GM23338 (cell line): ENCODE measurements around the gene FKBP1A. TPM values are rescaled to one million over a fixed set of nuclear protein-coding genes. Genes with fewer than 3 reads are reported as not detected.

ENCODE experiments used
- ATAC-seq: fragments of 200-7000 bp; cut with Tn5 transposase; 3 replicates; pipeline ENCODE4 v1.9.1; 2020
- DNase-seq: peaks from one replicate; pipeline ENCODE4 v3.0.0-alpha.2; 2015; ENCODE audit warnings: low spot score
- H2AFZ ChIP-seq: fragments of 200-600 bp; sonication (generic); 2 replicates; pipeline ENCODE4 v1.8.0; 2016; ENCODE audit warnings: antibody characterized with exemption, mild to moderate bottlenecking, moderate library complexity
- H3F3A ChIP-seq: fragments of 200-600 bp; sonication (generic); replicated peaks from 2 replicates; pipeline ENCODE4 v1.8.0; 2017; ENCODE audit warnings: antibody characterized with exemption, mixed run types, low read depth
- H3K27ac ChIP-seq: fragments of 200-600 bp; sonication (generic); 2 replicates; pipeline ENCODE4 v1.6.1; 2016; ENCODE audit warnings: low read depth
- H3K27me3 ChIP-seq: fragments of 200-600 bp; sonication (generic); 2 replicates; pipeline ENCODE4 v1.8.0; 2016; ENCODE audit warnings: mild to moderate bottlenecking, mixed run types, moderate library complexity; ENCODE audit not compliant: insufficient read depth
- H3K36me3 ChIP-seq: fragments of 200-600 bp; sonication (generic); 2 replicates; pipeline ENCODE4 v1.8.0; 2016; ENCODE audit warnings: mild to moderate bottlenecking; ENCODE audit not compliant: insufficient read depth
- H3K4me1 ChIP-seq: fragments of 200-600 bp; sonication (generic); 2 replicates; pipeline ENCODE4 v1.8.0; 2016; ENCODE audit warnings: mild to moderate bottlenecking, moderate library complexity; ENCODE audit not compliant: insufficient read depth
- H3K4me2 ChIP-seq: fragments of 200-600 bp; sonication (generic); 2 replicates; pipeline ENCODE4 v1.7.1; 2017; ENCODE audit warnings: mixed run types
- H3K4me3 ChIP-seq: fragments of 200-600 bp; sonication (generic); 2 replicates; pipeline ENCODE4 v1.6.1; 2016; ENCODE audit warnings: mixed run types
- H3K79me2 ChIP-seq: fragments of 200-600 bp; sonication (generic); replicated peaks from 2 replicates; pipeline ENCODE4 v1.8.0; 2017; ENCODE audit warnings: mild to moderate bottlenecking; ENCODE audit not compliant: insufficient read depth
- H3K9me2 ChIP-seq: fragments of 200-600 bp; sonication (generic); 2 replicates; pipeline ENCODE4 v1.8.0; 2017; ENCODE audit not compliant: insufficient read depth
- H4K20me1 ChIP-seq: fragments of 200-600 bp; sonication (generic); replicated peaks from 2 replicates; pipeline ENCODE4 v1.8.0; 2017; ENCODE audit warnings: mild to moderate bottlenecking; ENCODE audit not compliant: insufficient read depth
- H3K27ac Mint-ChIP-seq: 2 replicates; pipeline ENCODE4 v1.8.0; 2020; ENCODE audit warnings: inconsistent platforms, mild to moderate bottlenecking, moderate library complexity, mixed read lengths
- H3K27me3 Mint-ChIP-seq: 3 replicates; pipeline ENCODE4 v1.8.0; 2022; ENCODE audit warnings: low read depth, mild to moderate bottlenecking, moderate library complexity, mixed read lengths, inconsistent platforms; ENCODE audit not compliant: insufficient read depth, poor library complexity
- H3K36me3 Mint-ChIP-seq: 3 replicates; pipeline ENCODE4 v1.8.0; 2021; ENCODE audit warnings: low read depth, mild to moderate bottlenecking, inconsistent platforms, moderate library complexity, mixed read lengths
- H3K4me1 Mint-ChIP-seq: 3 replicates; pipeline ENCODE4 v1.8.0; 2020; ENCODE audit warnings: mild to moderate bottlenecking, inconsistent platforms, mixed read lengths
- H3K4me3 Mint-ChIP-seq: 3 replicates; pipeline ENCODE4 v1.8.0; 2021; ENCODE audit warnings: moderate library complexity, mild to moderate bottlenecking, inconsistent platforms, mixed read lengths
- H3K9me3 Mint-ChIP-seq: 3 replicates; pipeline ENCODE4 v1.8.0; 2020; ENCODE audit warnings: moderate library complexity, mild to moderate bottlenecking, inconsistent platforms, mixed read lengths
- CREB1 ChIP-seq: fragments of 250-450 bp; sonication (Bioruptor Pico); IDR thresholded peaks from 2 replicates; pipeline ENCODE4 v1.5.0; 2020; ENCODE audit warnings: low read depth, mild to moderate bottlenecking, moderate library complexity
- CTCF ChIP-seq, 2 experiments: fragments of 200-600 bp in 1 of 2; sonication (generic) in 1 of 2; conservative IDR thresholded peaks; 2 replicates each; pipeline versions ENCODE4 v1.5.1 to v1.6.1; 2016 to 2017; ENCODE audit warnings: antibody characterized with exemption in 2 of 2, low read depth in 2 of 2, mild to moderate bottlenecking in 2 of 2, moderate library complexity in 1 of 2
- ETS1 ChIP-seq: IDR thresholded peaks from 2 replicates; pipeline ENCODE4 v1.6.1; 2016; ENCODE audit warnings: antibody characterized with exemption
- EZH2phosphoT487 ChIP-seq: fragments of 200-600 bp; sonication (generic); IDR thresholded peaks from one replicate; pipeline ENCODE4 v1.8.1; 2018; ENCODE audit warnings: antibody characterized with exemption; ENCODE audit not compliant: unreplicated experiment
- POLR2AphosphoS5 ChIP-seq: IDR thresholded peaks from 2 replicates; pipeline ENCODE4 v1.6.1; 2016; ENCODE audit warnings: antibody characterized with exemption, low read depth
- REST ChIP-seq: IDR thresholded peaks from one replicate; pipeline ENCODE4 v1.6.1; 2018; ENCODE audit warnings: antibody characterized with exemption; ENCODE audit not compliant: unreplicated experiment
- STAT1 ChIP-seq: IDR thresholded peaks from one replicate; pipeline ENCODE4 v1.6.1; 2016; ENCODE audit warnings: antibody characterized with exemption; ENCODE audit not compliant: unreplicated experiment
- ZNF114 ChIP-seq: fragments of 250-450 bp; sonication (Bioruptor Pico); IDR thresholded peaks from 2 replicates; pipeline ENCODE4 v1.5.0; 2020; ENCODE audit warnings: mild to moderate bottlenecking, moderate library complexity
- polyA plus RNA-seq: library from polyadenylated mRNA; unstranded; fragments of >200 nt; fragmentation: Nextera tagmentation; extraction: Ambion mirVana; gene quantifications from 2 replicates; pipeline ENCODE4 v1.2.1, GENCODE V29; 2016
- total RNA-seq: library from RNA; depleted of rRNA; stranded (reverse); fragments of >200 nt; shearing (Covaris generic); gene quantifications from 2 replicates; pipeline ENCODE4 v1.2.3, GENCODE V29; 2014

The FKBP1A gene
- total and polyA plus RNA-seq, 2 experiments from 2014 or later: 171 to 350 TPM

GRCh38 chr20:1346315-1346969 lies 46.4 kb downstream of the FKBP1A start (continued):
- TF ChIP-seq REST: no peak
- TF ChIP-seq STAT1: no peak

- H3K4me3 Mint-ChIP-seq: no peak overlapping the region
- no peaks in the 10 kb centered on the region for H3K4me1 ChIP-seq
- H3K27ac Mint-ChIP-seq: no peak overlapping the region
- no peak overlapping the region for H3K4me3 ChIP-seq
- no peak overlapping the region for H3K27ac ChIP-seq
- H3K36me3 ChIP-seq: no peaks in the 10 kb centered on the region
- H3K79me2 ChIP-seq: no peaks in the 10 kb centered on the region
- H2AFZ ChIP-seq: no peak overlapping the region
- H4K20me1 ChIP-seq: no peaks in the 10 kb centered on the region; the same call in 1 of the 2 replicates
- H3K9me2 ChIP-seq: peaks cover 6% of the 10 kb centered on the region; the same call in 1 of the 2 replicates
- no peak for DNase-seq
- peaks cover 14% of the 10 kb centered on the region; the same call in 2 of the 3 replicates for H3K9me3 Mint-ChIP-seq
- H3K36me3 Mint-ChIP-seq: peaks cover 13% of the 10 kb centered on the region; the same call in 2 of the 3 replicates
- H3K27me3 Mint-ChIP-seq: peaks cover 3% of the 10 kb centered on the region
- no peaks in the 10 kb centered on the region for H3K4me1 Mint-ChIP-seq
- TF ChIP-seq CTCF (conservative IDR thresholded peaks at IDR 0.05; ENCODE audit: low read depth in 2 of 2) (no peak), POLR2AphosphoS5 (no peak), STAT1 (no peak), ZNF114 (CRISPR knock-in tag) (no peak), EZH2phosphoT487 (no peak), CREB1 (CRISPR knock-in tag) (no peak), ETS1 (no peak)
- no peaks in the 10 kb centered on the region; the same call in 1 of the 2 replicates for H3K27me3 ChIP-seq
- H3F3A ChIP-seq: no peaks in the 10 kb centered on the region
- no peak for ATAC-seq
- H3K4me2 ChIP-seq: no peak overlapping the region
Observed at GRCh38 chr20:1345756-1346093, 47.1 kb downstream of the FKBP1A start.
